Trophoblast cell (in vitro differentiated cells and primary cell): ENCODE measurements around the gene UHMK1.

Experiments used
- DNase-seq, 2 donors: peaks; one replicate each; pipeline ENCODE4 v3.0.0-alpha.2; 2016
- H2AFZ ChIP-seq: 2 replicates; pipeline ENCODE4 v1.6.1; 2013; ENCODE audit warnings: low read length, moderate library complexity, mild to moderate bottlenecking; ENCODE audit not compliant: insufficient read depth, poor library complexity
- H2AK5ac ChIP-seq: 2 replicates; pipeline ENCODE4 v1.6.1; 2013; ENCODE audit warnings: mild to moderate bottlenecking, low read length
- H2BK120ac ChIP-seq: 2 replicates; pipeline ENCODE4 v1.6.1; 2013; ENCODE audit warnings: low read length, mild to moderate bottlenecking, moderate library complexity; ENCODE audit not compliant: insufficient read depth, poor library complexity
- H2BK12ac ChIP-seq: 2 replicates; pipeline ENCODE4 v1.6.1; 2013; ENCODE audit warnings: mild to moderate bottlenecking, low read length, moderate library complexity
- H2BK5ac ChIP-seq: 2 replicates; pipeline ENCODE4 v1.6.1; 2013; ENCODE audit warnings: low read length, low read depth, moderate library complexity, mild to moderate bottlenecking; ENCODE audit not compliant: poor library complexity
- H3K14ac ChIP-seq: 2 replicates; pipeline ENCODE4 v1.6.1; 2013; ENCODE audit warnings: mild to moderate bottlenecking, low read length
- H3K18ac ChIP-seq: 2 replicates; pipeline ENCODE4 v1.6.1; 2013; ENCODE audit warnings: mild to moderate bottlenecking, low read length
- H3K23ac ChIP-seq: 2 replicates; pipeline ENCODE4 v1.6.1; 2013; ENCODE audit warnings: low read length
- H3K27ac ChIP-seq: 2 replicates; pipeline ENCODE4 v1.5.1; 2013; ENCODE audit warnings: low read depth, mild to moderate bottlenecking, inconsistent platforms, low read length, moderate library complexity
- H3K27me3 ChIP-seq: 2 replicates; pipeline ENCODE4 v1.6.1; 2013; ENCODE audit warnings: inconsistent platforms, mild to moderate bottlenecking, low read length, moderate library complexity; ENCODE audit not compliant: insufficient read depth
- H3K36me3 ChIP-seq, 2 experiments: 1 replicate in 1 of 2; 2 replicates in 1 of 2; pipeline ENCODE4 v1.6.1; 2013; ENCODE audit warnings: low read length in 2 of 2, mild to moderate bottlenecking in 2 of 2, moderate library complexity in 1 of 2; ENCODE audit not compliant: insufficient read depth in 2 of 2, control insufficient read depth in 1 of 2
- H3K4ac ChIP-seq: 2 replicates; pipeline ENCODE4 v1.6.1; 2013; ENCODE audit warnings: low read depth, mild to moderate bottlenecking, low read length, moderate library complexity
- H3K4me1 ChIP-seq, 2 experiments: 1 replicate in 1 of 2; 2 replicates in 1 of 2; pipeline ENCODE4 v1.6.1; 2013; ENCODE audit warnings: low read length in 2 of 2, mild to moderate bottlenecking in 2 of 2, moderate library complexity in 1 of 2; ENCODE audit not compliant: insufficient read depth in 2 of 2, control insufficient read depth in 1 of 2
- H3K4me2 ChIP-seq: 2 replicates; pipeline ENCODE4 v1.6.1; 2013; ENCODE audit warnings: inconsistent platforms, mild to moderate bottlenecking, low read length, moderate library complexity
- H3K4me3 ChIP-seq: 2 replicates; pipeline ENCODE4 v1.5.1; 2013; ENCODE audit warnings: mild to moderate bottlenecking, low read depth, low read length, inconsistent platforms
- H3K79me1 ChIP-seq: one replicate; pipeline ENCODE4 v1.6.1; 2013; ENCODE audit warnings: low read length
- H3K79me2 ChIP-seq: 2 replicates; pipeline ENCODE4 v1.6.1; 2013; ENCODE audit warnings: low read length, mild to moderate bottlenecking; ENCODE audit not compliant: control insufficient read depth, insufficient read depth, poor library complexity
- H3K9ac ChIP-seq: 2 replicates; pipeline ENCODE4 v1.6.1; 2013; ENCODE audit warnings: mild to moderate bottlenecking, low read length
- H3K9me3 ChIP-seq: 2 replicates; pipeline ENCODE4 v1.6.1; 2013; ENCODE audit warnings: low read depth, mild to moderate bottlenecking, control low read depth, inconsistent platforms, low read length; ENCODE audit not compliant: insufficient read depth
- H4K12ac ChIP-seq: 2 replicates; pipeline ENCODE4 v1.6.1; 2013; ENCODE audit warnings: low read depth, mild to moderate bottlenecking, low read length, moderate library complexity
- H4K8ac ChIP-seq: 2 replicates; pipeline ENCODE4 v1.6.1; 2013; ENCODE audit warnings: low read depth, mild to moderate bottlenecking, low read length, moderate library complexity
- H4K91ac ChIP-seq: one replicate; pipeline ENCODE4 v1.6.1; 2013; ENCODE audit warnings: low read depth, mild to moderate bottlenecking, low read length, moderate library complexity
- WGBS: extraction: QIAGEN DNeasy Blood & Tissue Kit; methylation state at CpG from one replicate; pipeline ENCODE4 v1.1.7; 2013; ENCODE audit warnings: missing lambda C conversion rate; ENCODE audit not compliant: insufficient read length, insufficient coverage; ENCODE audit errors: extremely low coverage; 5-methylcytosine and 5-hydroxymethylcytosine counted together

The UHMK1 gene

DNA sequence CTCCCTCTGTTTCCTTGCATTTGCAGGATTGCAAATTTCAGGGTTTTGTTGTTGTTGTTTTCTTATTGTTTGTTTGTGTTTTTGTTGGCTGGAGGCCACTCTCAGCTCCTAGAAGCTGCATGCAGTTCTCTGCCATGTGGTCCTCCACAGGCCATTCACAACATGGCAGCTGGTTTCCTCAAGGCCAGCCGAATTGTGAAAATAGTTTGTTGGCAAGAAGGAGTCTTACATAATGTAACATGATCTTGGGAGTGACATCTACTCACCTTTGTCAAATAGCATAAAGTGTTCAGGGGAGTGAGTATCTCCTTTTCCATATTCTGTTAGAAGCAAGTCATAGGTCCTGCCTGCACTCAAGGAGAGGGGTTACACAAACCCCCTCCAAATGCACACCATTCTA lies 53.3 kb downstream of the UHMK1 start:
- Histone ChIP-seq H3K18ac (no peak overlapping the region), H3K4ac (no peak overlapping the region), H3K27me3 (no peaks in the 10 kb centered on the region), H4K12ac (no peak overlapping the region), H3K79me2 (no peaks in the 10 kb centered on the region), H3K14ac (no peak overlapping the region), H3K4me3 (no peak overlapping the region), H3K27ac (no peak overlapping the region), H3K9ac (no peak overlapping the region), H4K91ac (no peak overlapping the region), H3K79me1 (peaks cover 2% of the 10 kb centered on the region), H3K23ac (no peak overlapping the region), H2BK12ac (no peak overlapping the region), H3K4me1 (peaks cover 0 to 3% of the 10 kb centered on the region in 2 experiments), H2AFZ (no peak overlapping the region), H2AK5ac (no peak overlapping the region), H3K4me2 (no peak overlapping the region), H2BK5ac (no peak overlapping the region), H4K8ac (no peak overlapping the region), H2BK120ac (no peak overlapping the region), H3K9me3 (no peaks in the 10 kb centered on the region), H3K36me3 (no peaks in the 10 kb centered on the region)
- no CpG with 5 or more reads among the region's 1 CpG for WGBS
- DNase-seq = no peak

DNA sequence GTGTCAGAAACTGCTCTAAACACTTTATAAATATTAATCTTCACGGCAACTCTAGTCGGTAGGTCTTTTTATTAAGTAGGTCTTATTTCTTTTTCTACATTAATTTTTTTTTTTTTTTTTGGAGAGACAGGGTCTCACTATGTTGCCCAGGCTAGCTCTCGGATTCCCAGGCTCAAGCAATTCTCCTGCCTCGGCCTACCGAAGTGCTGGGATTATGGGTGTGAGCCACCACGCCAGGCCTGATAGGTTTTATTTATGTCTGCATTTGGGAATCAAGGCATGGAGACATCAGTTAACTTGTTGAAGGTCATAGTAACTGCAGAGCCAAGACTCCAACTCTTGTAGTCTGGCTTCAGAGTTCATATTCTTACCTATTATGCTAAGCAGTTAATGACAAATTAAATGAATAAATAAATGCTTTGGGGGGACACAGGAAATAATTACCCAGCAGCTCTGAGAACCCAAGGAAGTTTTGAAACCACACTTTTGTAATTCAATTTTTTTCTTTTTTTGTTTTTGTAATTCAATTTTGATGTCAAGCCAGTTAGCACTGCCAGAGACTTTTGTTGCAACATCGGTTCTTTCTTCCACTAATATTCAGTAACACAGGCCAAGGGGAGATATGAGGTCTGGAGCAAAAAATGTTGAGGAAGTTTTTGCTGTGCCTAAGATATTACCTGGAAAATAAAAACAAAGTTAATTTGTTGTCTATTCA lies 54.5 kb downstream of the UHMK1 start:
- H4K12ac ChIP-seq = no peak overlapping the region
- H3K4me3 ChIP-seq = no peak overlapping the region
- no peak overlapping the region for H2AK5ac ChIP-seq
- DNase-seq = peak in 1 of 2 donors; percentile 34
- no peak overlapping the region for H3K23ac ChIP-seq
- no peak overlapping the region for H3K27ac ChIP-seq
- no peak overlapping the region for H3K4ac ChIP-seq
- no peak overlapping the region for H4K91ac ChIP-seq
- H3K4me2 ChIP-seq = no peak overlapping the region
- no peaks in the 10 kb centered on the region for H3K27me3 ChIP-seq
- H3K79me2 ChIP-seq = no peaks in the 10 kb centered on the region
- H3K18ac ChIP-seq = no peak overlapping the region
- WGBS = no CpG with 5 or more reads among the region's 7 CpGs
- H2BK5ac ChIP-seq = no peak overlapping the region
- no peak overlapping the region for H3K9ac ChIP-seq
- H4K8ac ChIP-seq = no peak overlapping the region
- H2BK120ac ChIP-seq = no peak overlapping the region
- no peaks in the 10 kb centered on the region for H3K36me3 ChIP-seq
- no peak overlapping the region for H3K14ac ChIP-seq
- peaks cover 0 to 4% of the 10 kb centered on the region in 2 experiments for H3K4me1 ChIP-seq
- no peak overlapping the region for H2BK12ac ChIP-seq
- no peaks in the 10 kb centered on the region for H3K9me3 ChIP-seq
- H3K79me1 ChIP-seq = peaks cover 2% of the 10 kb centered on the region
- no peak overlapping the region for H2AFZ ChIP-seq

DNA sequence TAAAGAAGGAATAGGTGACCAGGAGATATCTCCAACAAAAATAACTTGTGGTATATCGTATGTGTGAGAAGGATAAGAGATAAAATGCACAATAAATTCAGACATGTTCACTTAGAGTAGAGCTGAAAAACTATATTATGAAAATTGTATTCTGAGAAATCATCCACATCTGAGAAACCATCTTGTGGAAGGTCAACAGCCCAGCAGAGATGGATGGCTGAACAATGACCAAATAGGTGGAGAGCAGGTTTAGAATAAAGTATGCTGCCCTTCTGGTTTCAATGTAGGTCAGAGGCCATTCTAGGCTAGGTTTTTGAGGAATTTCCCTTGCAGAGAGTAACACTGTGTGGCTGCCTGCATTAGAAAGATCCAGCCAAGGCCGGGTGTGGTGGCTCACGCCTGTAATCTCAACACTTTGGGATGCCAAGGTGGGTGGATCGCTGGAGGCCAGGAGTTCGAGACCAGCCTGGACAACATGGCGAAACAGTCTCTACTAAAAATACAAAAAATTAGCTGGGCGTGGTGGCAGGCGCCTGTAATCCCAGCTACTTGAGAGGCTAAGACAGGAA lies 55.1 kb downstream of the UHMK1 start:
- Histone ChIP-seq H3K23ac (no peak overlapping the region), H4K12ac (no peak overlapping the region), H3K4me2 (no peak overlapping the region), H2BK12ac (no peak overlapping the region), H4K91ac (peak overlapping the region; percentile 38), H3K27ac (peak overlapping the region; percentile 52), H3K79me2 (no peaks in the 10 kb centered on the region), H3K4me3 (no peak overlapping the region), H2AK5ac (no peak overlapping the region), H3K4ac (no peak overlapping the region), H3K9ac (no peak overlapping the region), H3K27me3 (no peaks in the 10 kb centered on the region), H2AFZ (no peak overlapping the region), H3K9me3 (no peaks in the 10 kb centered on the region), H3K18ac (no peak overlapping the region), H3K36me3 (no peaks in the 10 kb centered on the region), H3K14ac (no peak overlapping the region), H4K8ac (no peak overlapping the region), H3K4me1 (peaks cover 0 to 4% of the 10 kb centered on the region in 2 experiments), H2BK120ac (no peak overlapping the region), H2BK5ac (no peak overlapping the region), H3K79me1 (peaks cover 2% of the 10 kb centered on the region)
- peak; percentile 91 to 98 for DNase-seq
- no CpG with 5 or more reads among the region's 8 CpGs for WGBS

DNA sequence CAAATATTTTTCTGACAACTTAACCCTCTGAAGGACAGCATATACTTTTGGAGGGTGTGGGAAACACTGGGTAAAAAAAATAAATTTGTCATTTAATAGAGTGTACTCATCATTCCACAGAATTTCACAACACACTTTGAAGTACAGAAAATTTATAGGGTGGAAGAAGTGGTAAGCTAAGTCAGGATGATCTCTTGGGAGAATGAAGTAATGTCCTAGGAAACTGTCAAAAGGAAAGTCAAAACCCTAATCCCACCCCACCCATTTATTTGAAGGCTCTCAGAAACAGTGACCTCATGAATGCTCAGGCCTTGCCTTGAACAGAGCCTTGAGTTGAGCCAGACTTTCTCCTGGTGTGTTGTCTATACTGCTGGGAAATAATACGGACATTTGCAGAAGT lies 56.6 kb downstream of the UHMK1 start:
- no peak overlapping the region for H4K8ac ChIP-seq
- WGBS = no CpG with 5 or more reads among the region's 1 CpG
- H3K9me3 ChIP-seq = no peaks in the 10 kb centered on the region
- no peak overlapping the region for H3K27ac ChIP-seq
- peaks cover 0 to 4% of the 10 kb centered on the region in 2 experiments for H3K4me1 ChIP-seq
- H3K36me3 ChIP-seq = no peaks in the 10 kb centered on the region
- H2AFZ ChIP-seq = no peak overlapping the region
- no peak overlapping the region for H2BK120ac ChIP-seq
- no peak overlapping the region for H3K4me3 ChIP-seq
- no peaks in the 10 kb centered on the region for H3K79me2 ChIP-seq
- peaks cover 2% of the 10 kb centered on the region for H3K79me1 ChIP-seq
- no peak overlapping the region for H2BK5ac ChIP-seq
- no peak overlapping the region for H3K9ac ChIP-seq
- H4K12ac ChIP-seq = no peak overlapping the region
- H3K27me3 ChIP-seq = no peaks in the 10 kb centered on the region
- H3K14ac ChIP-seq = peak overlapping the region; percentile 56
- DNase-seq = no peak
- no peak overlapping the region for H3K4ac ChIP-seq
- no peak overlapping the region for H3K4me2 ChIP-seq
- no peak overlapping the region for H4K91ac ChIP-seq
- H3K18ac ChIP-seq = no peak overlapping the region
- H3K23ac ChIP-seq = no peak overlapping the region
- no peak overlapping the region for H2AK5ac ChIP-seq
- H2BK12ac ChIP-seq = peak overlapping the region; percentile 24
